HEK293T (cell line): ENCODE measurements around the gene KIRREL3.
A peak's percentile ranks its signal among the peaks of the same experiment; 100 is the strongest.

Experiments
- CTCF ChIA-PET: fragments of 350-600 bp; formaldehyde crosslinking; extraction: SDS; loops from one replicate; lab custom pipeline; 2021; ENCODE audit warnings: antibody characterized with exemption, inconsistent platforms; lab: Yijun Ruan, JAX
- POLR2A ChIA-PET: fragments of 350-600 bp; formaldehyde crosslinking; extraction: SDS; loops from one replicate; lab custom pipeline; 2020; ENCODE audit warnings: antibody characterized with exemption, inconsistent platforms; lab: Yijun Ruan, JAX
- DNase-seq: peaks from one replicate; pipeline ENCODE4 v3.0.0; 2012; ENCODE audit warnings: mixed read lengths; ENCODE audit errors: extremely low spot score
- ARNT ChIP-seq: fragments of 450-650 bp; IDR thresholded peaks from 2 replicates; pipeline ENCODE4 v1.6.1; 2017; ENCODE audit warnings: mild to moderate bottlenecking
- BHLHE40 ChIP-seq: fragments of 450-650 bp; IDR thresholded peaks from 2 replicates; pipeline ENCODE4 v1.6.1; 2016; ENCODE audit warnings: mild to moderate bottlenecking, moderate library complexity, borderline replicate concordance
- CTBP1 ChIP-seq: fragments of 450-650 bp; IDR thresholded peaks from 2 replicates; pipeline ENCODE4 v1.6.1; 2016; ENCODE audit warnings: borderline replicate concordance
- ELF4 ChIP-seq: fragments of 450-650 bp; IDR thresholded peaks from 2 replicates; pipeline ENCODE4 v1.6.1; 2017; ENCODE audit warnings: antibody characterized with exemption
- FOXA1 ChIP-seq: fragments of 450-650 bp; IDR thresholded peaks from 2 replicates; pipeline ENCODE4 v1.6.1; 2016; ENCODE audit warnings: mild to moderate bottlenecking
- FOXK2 ChIP-seq: fragments of 450-650 bp; IDR thresholded peaks from 2 replicates; pipeline ENCODE4 v1.6.1; 2016; ENCODE audit warnings: mild to moderate bottlenecking
- FOXM1 ChIP-seq: fragments of 450-650 bp; IDR thresholded peaks from 2 replicates; pipeline ENCODE4 v1.6.1; 2017; ENCODE audit warnings: mild to moderate bottlenecking, borderline replicate concordance
- HDGF ChIP-seq: fragments of 450-650 bp; IDR thresholded peaks from 2 replicates; pipeline ENCODE4 v1.6.1; 2017; ENCODE audit warnings: antibody characterized with exemption, borderline replicate concordance
- L3MBTL2 ChIP-seq: fragments of 450-650 bp; conservative IDR thresholded peaks from 2 replicates; pipeline ENCODE4 v1.6.1; 2016; ENCODE audit warnings: mild to moderate bottlenecking
- LEF1 ChIP-seq: fragments of 450-650 bp; IDR thresholded peaks from 2 replicates; pipeline ENCODE4 v1.6.1; 2017; ENCODE audit warnings: mild to moderate bottlenecking, borderline replicate concordance
- NFRKB ChIP-seq: fragments of 450-650 bp; IDR thresholded peaks from 2 replicates; pipeline ENCODE4 v1.6.1; 2016; ENCODE audit warnings: mild to moderate bottlenecking, moderate library complexity
- PKNOX1 ChIP-seq: fragments of 450-650 bp; IDR thresholded peaks from 2 replicates; pipeline ENCODE4 v1.6.1; 2016
- SP1 ChIP-seq: fragments of 450-650 bp; IDR thresholded peaks from 2 replicates; pipeline ENCODE4 v1.6.1; 2017
- SUZ12 ChIP-seq: fragments of 450-650 bp; IDR thresholded peaks from 2 replicates; pipeline ENCODE4 v1.6.1; 2016; ENCODE audit warnings: mild to moderate bottlenecking
- TARDBP ChIP-seq: fragments of 450-650 bp; IDR thresholded peaks from 2 replicates; pipeline ENCODE4 v1.6.1; 2016
- ZNF384 ChIP-seq: fragments of 450-650 bp; IDR thresholded peaks from 2 replicates; pipeline ENCODE4 v1.6.1; 2016

The KIRREL3 gene

GRCh38 chr11:126978165-126978564 is 22.4 kb downstream of the KIRREL3 start:
- no peak for TF ChIP-seq ARNT
- TF ChIP-seq SUZ12 = no peak
- no peak for DNase-seq
- ChIA-PET CTCF (no interaction called here), POLR2A (no interaction called here)

DNA sequence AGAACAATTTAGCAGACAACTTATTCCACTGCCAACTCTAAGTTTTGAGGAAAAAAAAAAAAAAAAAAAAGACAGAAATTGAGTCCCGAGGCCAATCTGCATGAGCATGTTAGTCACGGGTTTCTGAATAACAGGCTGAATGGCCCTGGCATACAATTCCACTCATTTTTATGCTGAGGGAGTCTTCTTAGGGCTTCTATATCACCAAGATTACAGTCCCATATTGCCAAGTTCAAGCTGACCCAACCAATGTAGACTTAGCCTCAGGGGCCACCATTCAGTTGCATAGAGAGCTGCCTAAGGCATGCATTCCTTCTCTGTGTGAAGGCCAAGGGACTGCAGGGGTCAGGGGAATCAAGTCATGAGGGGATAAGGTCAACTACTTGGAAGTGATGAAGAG is 27.5 kb downstream of the KIRREL3 start:
- no peak for TF ChIP-seq FOXA1
- TF ChIP-seq L3MBTL2 = no peak
- TF ChIP-seq TARDBP = no peak
- no peak for TF ChIP-seq BHLHE40
- no peak for TF ChIP-seq FOXK2
- TF ChIP-seq ELF4 = no peak
- no peak for TF ChIP-seq SP1
- TF ChIP-seq HDGF = no peak
- TF ChIP-seq PKNOX1 = no peak
- ChIA-PET CTCF (no interaction called here), POLR2A (no interaction called here)
- DNase-seq = no peak

GRCh38 chr11:126971305-126971704 is 29.3 kb downstream of the KIRREL3 start:
- POLR2A ChIA-PET = no interaction called here
- CTCF ChIA-PET = no interaction called here
- TF ChIP-seq ARNT (no peak), BHLHE40 (no peak), TARDBP (no peak), FOXA1 (no peak), L3MBTL2 (no peak), CTBP1 (no peak), FOXK2 (no peak), ELF4 (no peak), HDGF (no peak), LEF1 (no peak), SP1 (no peak), ZNF384 (no peak), SUZ12 (no peak), NFRKB (no peak), PKNOX1 (no peak), FOXM1 (no peak)
- DNase-seq = no peak

DNA sequence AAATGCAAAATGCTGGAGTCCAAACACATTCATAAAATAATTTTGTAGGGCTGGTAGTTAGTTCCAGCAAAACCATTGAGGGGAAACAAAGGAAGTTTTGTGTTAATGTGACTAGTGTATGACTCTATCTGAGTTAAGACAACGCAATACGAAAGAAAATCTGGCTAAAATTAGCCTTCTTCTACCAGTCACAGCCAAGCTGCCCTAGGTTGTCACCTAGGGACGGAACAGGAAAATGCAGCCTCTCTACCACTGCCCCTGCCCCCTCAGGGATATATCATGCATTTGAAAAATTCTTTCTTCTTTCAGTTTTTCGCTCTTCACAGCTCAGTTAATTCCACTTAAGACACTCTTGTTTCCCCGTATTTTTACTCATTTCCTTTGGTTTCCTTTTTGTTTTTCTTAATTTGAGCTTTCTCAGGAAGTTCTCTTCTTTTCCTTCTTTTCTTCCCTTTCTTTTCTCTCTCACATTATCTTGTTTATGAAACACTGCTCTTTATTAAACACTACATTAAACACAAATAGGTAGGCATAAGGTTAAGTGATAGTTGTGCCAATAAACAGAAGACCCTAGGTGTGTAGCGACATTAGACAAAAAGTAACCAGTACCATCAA is 30.6 kb downstream of the KIRREL3 start:
- CTCF ChIA-PET = no interaction called here
- TF ChIP-seq TARDBP (no peak), ELF4 (no peak), PKNOX1 (no peak), FOXM1 (no peak), NFRKB (no peak), FOXA1 (no peak), BHLHE40 (no peak), ZNF384 (no peak), ARNT (no peak)
- peak; percentile 28 for DNase-seq
- POLR2A ChIA-PET = no interaction called here

DNA sequence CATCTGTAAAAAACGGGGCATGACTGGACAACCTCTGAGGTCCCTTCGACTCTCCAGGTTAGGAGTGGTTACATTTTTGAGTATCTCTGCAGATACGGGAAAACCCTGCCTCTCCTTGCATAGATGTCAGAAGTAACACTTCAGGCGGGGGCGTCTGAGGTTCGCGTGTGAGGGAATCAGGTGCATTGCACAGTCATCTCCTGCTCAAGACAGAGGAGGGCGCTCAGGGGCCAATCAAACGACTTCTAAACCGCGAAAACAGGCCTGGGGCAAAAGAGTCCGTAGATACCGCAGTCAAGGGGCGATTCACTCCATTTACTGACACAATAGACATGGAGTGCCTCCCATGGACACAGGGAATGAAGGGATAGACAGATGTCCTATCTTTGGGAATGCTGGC is 31.7 kb downstream of the KIRREL3 start:
- no peak for TF ChIP-seq FOXA1
- TF ChIP-seq FOXM1 = no peak
- TF ChIP-seq HDGF = no peak
- no peak for TF ChIP-seq ARNT
- no peak for TF ChIP-seq TARDBP
- TF ChIP-seq FOXK2 = no peak
- TF ChIP-seq PKNOX1 = no peak
- TF ChIP-seq ZNF384 = no peak
- no peak for TF ChIP-seq LEF1
- no peak for TF ChIP-seq BHLHE40
- no peak for TF ChIP-seq ELF4
- no peak for TF ChIP-seq CTBP1
- TF ChIP-seq NFRKB = no peak
- no peak for TF ChIP-seq SUZ12
- TF ChIP-seq SP1 = no peak
- TF ChIP-seq L3MBTL2 = no peak
- DNase-seq = peak; percentile 11
- POLR2A ChIA-PET = no interaction called here
- CTCF ChIA-PET = interaction anchor here (1.0 kb wide), 1 partner anchor 10 kb away, joined by 6 read pairs; no protein-coding TSS in a partner anchor

- no peak for TF ChIP-seq SUZ12
- POLR2A ChIA-PET = no interaction called here
- CTCF ChIA-PET = interaction anchor here (0.6 kb wide), 1 partner anchor 649 kb away, joined by 6 read pairs; no protein-coding TSS in a partner anchor
- no peak for DNase-seq
Measured at GRCh38 chr11:126965331-126965730, 35.2 kb downstream of the KIRREL3 start.
